ENCODE results near the gene BPIFB1.

The BPIFB1 gene

GRCh38 chr20:33332905-33333456, 50.0 kb downstream of the BPIFB1 start:
- DNase-seq: no peak

GRCh38 chr20:33333616-33334015, 50.6 kb downstream of the BPIFB1 start:
- no peak for DNase-seq

GRCh38 chr20:33334111-33334510, 51.1 kb downstream of the BPIFB1 start:
- no peak for DNase-seq

- DNase-seq: no peak
These were observed 53.4 kb downstream of the BPIFB1 start for GRCh38 chr20:33336375-33336774.

- DNase-seq: no peak
These were observed 54.1 kb downstream of the BPIFB1 start for GRCh38 chr20:33337119-33337518.

GRCh38 chr20:33337531-33338165, 54.6 kb downstream of the BPIFB1 start:
- DNase-seq: peak; percentile 1 to 46

GRCh38 chr20:33338467-33339258, 55.6 kb downstream of the BPIFB1 start:
- no peak for DNase-seq

- no peak for DNase-seq
These were observed 56.6 kb downstream of the BPIFB1 start for GRCh38 chr20:33339515-33340058.

GRCh38 chr20:33343521-33343920, 60.5 kb downstream of the BPIFB1 start:
- no peak for DNase-seq

GRCh38 chr20:33345342-33345741, 62.3 kb downstream of the BPIFB1 start:
- no peak for DNase-seq

GRCh38 chr20:33348136-33348937, 65.3 kb downstream of the BPIFB1 start:
- DNase-seq: no peak

GRCh38 chr20:33349493-33349892, 66.5 kb downstream of the BPIFB1 start:
- DNase-seq: no peak

- no peak for DNase-seq
These were observed 68.7 kb downstream of the BPIFB1 start for GRCh38 chr20:33351696-33352095.

GRCh38 chr20:33352258-33353012, 69.4 kb downstream of the BPIFB1 start:
- DNase-seq: no peak

- DNase-seq: no peak
These were observed 70.0 kb downstream of the BPIFB1 start for GRCh38 chr20:33353013-33353402.

Data from inflammatory macrophage treated with lipopolysaccharide for 1 hour (primary cell).